Pancreas (tissue), 10 donors: Measurements from ENCODE around the gene FBN2. TPM values are rescaled to one million over a fixed set of nuclear protein-coding genes. Genes with fewer than 3 reads are reported as not detected.
"Not testable (repeated sequence)": the region's sequence is repeated elsewhere in the genome, so short reads cannot be mapped to it uniquely, and the experiment has no call there.

ENCODE experiments used
- ATAC-seq, 4 donors: fragments of 200-7000 bp; cut with Tn5 transposase; one replicate each; pipeline versions ENCODE4 v1.8.0 to v1.9.1; 2020; ENCODE audit warnings: mild to moderate bottlenecking in 4 of 4, moderate library complexity in 4 of 4
- DNase-seq, 6 donors: peaks; one replicate each; pipeline ENCODE4 v3.0.0-alpha.2; 2020
- FAIRE-seq: peaks from 2 replicates; lab custom pipeline; 2012; peaks lifted over from hg19 to GRCh38; lab: Jason Lieb, UNC
- H3K27ac ChIP-seq, 4 donors: fragments of 200-600 bp; sonication (generic); 1 replicate in 3 of 4; 2 replicates in 1 of 4; pipeline versions ENCODE4 v1.5.0 to v1.8.0; 2020
- H3K27me3 ChIP-seq, 4 donors: fragments of 200-600 bp; one replicate each; pipeline ENCODE4 v1.8.0; 2021
- H3K36me3 ChIP-seq, 3 donors: fragments of 200-600 bp; sonication (generic) in 1 of 3; one replicate each; pipeline versions ENCODE4 v1.5.0 to v1.8.0; 2020 to 2021
- H3K4me1 ChIP-seq, 3 donors: fragments of 200-600 bp; one replicate each; pipeline ENCODE4 v1.8.0; 2021
- H3K4me3 ChIP-seq, 4 donors: fragments of 200-600 bp; sonication (generic) in 2 of 4; one replicate each; pipeline versions ENCODE4 v1.5.0 to v1.8.0; 2020 to 2021
- H3K9me3 ChIP-seq, 4 donors: fragments of 200-600 bp; one replicate each; pipeline ENCODE4 v1.8.0; 2021
- WGBS, 2 donors: extraction: QIAGEN DNeasy Blood & Tissue Kit; methylation state at CpG; one replicate each; pipeline ENCODE4 v1.1.7; 2013; 5-methylcytosine and 5-hydroxymethylcytosine counted together
- intact Hi-C, 3 donors: fragments of 100-400 bp; cut with DNase I; formaldehyde crosslinking; loops; one replicate each; pipeline versions ENCODE4 v1.11.1 to v1.14.2; 2022
- polyA plus RNA-seq, 2 donors: library from polyadenylated mRNA; stranded (reverse); fragments of 200-250 nt; gene quantifications; one replicate each; pipeline ENCODE4 v1.2.3, GENCODE V29; 2013
- total RNA-seq, 6 donors: library from RNA; stranded (reverse); fragmentation: NEBNext Ultra II Directional in 4 of 6; extraction: Animal tissue kit (Norgen Biotek cat#: 25700) in 4 of 6; gene quantifications; one replicate each; pipeline versions ENCODE4 v1.2.1 to v1.2.4, GENCODE V29; 2021 to 2023
- TF ChIP-seq, protein P1 (sequence below), 4 donors: fragments of 200-600 bp; sonication (generic) in 3 of 4; IDR thresholded peaks; one replicate each; pipeline versions ENCODE4 v1.5.0 to v1.8.0; 2021; ENCODE audit warnings: antibody characterized with exemption in 4 of 4
- donor health status: healthy with polysubstance abuse.
- donor health status: DM: no; HTN: no; CAD: no; lungs with moderate emphysema.
- donor health status: DM: no; HTN: no; CAD: no.
- donor health status: control.
- donor health status: control.
- donor health status: Bipolar disorder and iron deficiency.
- donor health status: DM: yes; HTN: yes; CAD: no.
- donor health status: DM: no; HTN: no; CAD: no.
- donor health status: DM: no; HTN: no; CAD: no.
- donor health status: DM: yes; HTN: yes; CAD: no.

The FBN2 gene
- total and polyA plus RNA-seq, 8 donors = 0.04 to 0.78 (median 0.18) TPM; not detected in 3

DNA sequence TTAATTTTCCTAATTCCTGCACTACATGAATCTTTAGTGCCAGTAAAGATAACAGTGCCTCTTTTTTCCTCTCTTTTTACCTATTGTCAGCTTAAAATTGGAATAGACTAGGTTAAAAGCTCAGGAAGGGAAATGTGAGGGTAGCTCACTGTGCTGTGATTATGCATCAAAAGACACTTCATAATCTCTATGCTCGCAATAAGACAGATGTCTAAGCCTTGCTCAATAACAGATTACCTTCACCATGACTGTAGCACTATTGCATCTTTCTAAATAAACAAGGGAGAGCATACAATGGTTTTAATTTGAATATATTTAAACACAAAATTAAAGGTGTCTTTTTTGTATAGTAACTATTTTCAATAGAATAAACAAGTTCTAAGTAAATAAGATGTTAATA lies 130.1 kb downstream of the FBN2 start:
- DNase-seq = no peak
- FAIRE-seq = no peak
- no peaks in the 10 kb centered on the region for H3K36me3 ChIP-seq
- ATAC-seq = no peak
- H3K9me3 ChIP-seq = no peaks in the 10 kb centered on the region
- no peak overlapping the region for H3K4me3 ChIP-seq
- no peaks in the 10 kb centered on the region for H3K4me1 ChIP-seq
- TF ChIP-seq, protein P1, sequence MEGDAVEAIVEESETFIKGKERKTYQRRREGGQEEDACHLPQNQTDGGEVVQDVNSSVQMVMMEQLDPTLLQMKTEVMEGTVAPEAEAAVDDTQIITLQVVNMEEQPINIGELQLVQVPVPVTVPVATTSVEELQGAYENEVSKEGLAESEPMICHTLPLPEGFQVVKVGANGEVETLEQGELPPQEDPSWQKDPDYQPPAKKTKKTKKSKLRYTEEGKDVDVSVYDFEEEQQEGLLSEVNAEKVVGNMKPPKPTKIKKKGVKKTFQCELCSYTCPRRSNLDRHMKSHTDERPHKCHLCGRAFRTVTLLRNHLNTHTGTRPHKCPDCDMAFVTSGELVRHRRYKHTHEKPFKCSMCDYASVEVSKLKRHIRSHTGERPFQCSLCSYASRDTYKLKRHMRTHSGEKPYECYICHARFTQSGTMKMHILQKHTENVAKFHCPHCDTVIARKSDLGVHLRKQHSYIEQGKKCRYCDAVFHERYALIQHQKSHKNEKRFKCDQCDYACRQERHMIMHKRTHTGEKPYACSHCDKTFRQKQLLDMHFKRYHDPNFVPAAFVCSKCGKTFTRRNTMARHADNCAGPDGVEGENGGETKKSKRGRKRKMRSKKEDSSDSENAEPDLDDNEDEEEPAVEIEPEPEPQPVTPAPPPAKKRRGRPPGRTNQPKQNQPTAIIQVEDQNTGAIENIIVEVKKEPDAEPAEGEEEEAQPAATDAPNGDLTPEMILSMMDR (IDR thresholded peaks at IDR 0.05) = no peak
- intact Hi-C loops = no loop called here
- no peaks in the 10 kb centered on the region for H3K27me3 ChIP-seq
- H3K27ac ChIP-seq = no peak overlapping the region
- WGBS, 2 donors = 67 to 79% methylated on average over 1 of the region's 1 CpG

DNA sequence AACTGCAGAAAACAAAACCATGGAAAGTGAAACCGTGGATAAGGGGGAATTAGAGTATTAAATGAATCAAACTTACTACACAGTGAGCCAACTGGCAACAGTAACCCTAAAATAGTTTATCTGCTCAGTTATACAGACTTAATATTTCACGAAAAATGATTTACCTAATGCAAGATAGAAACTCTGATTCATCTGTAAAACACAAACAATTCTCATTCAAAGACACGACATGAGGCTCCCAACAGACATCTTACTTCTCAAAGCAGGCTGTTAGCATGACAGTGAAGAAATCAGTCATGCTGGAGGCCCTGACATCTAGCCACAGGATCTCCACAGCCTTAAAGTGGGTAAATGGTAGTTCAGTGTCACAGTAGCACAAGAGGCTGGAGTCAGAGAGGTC lies 131.2 kb downstream of the FBN2 start:
- intact Hi-C loops = no loop called here
- WGBS, 2 donors = 48 to 77% methylated on average over 3 of the region's 3 CpGs
- Histone ChIP-seq H3K27ac (no peak overlapping the region), H3K4me3 (no peak overlapping the region), H3K27me3 (no peaks in the 10 kb centered on the region), H3K9me3 (no peaks in the 10 kb centered on the region), H3K36me3 (no peaks in the 10 kb centered on the region), H3K4me1 (no peaks in the 10 kb centered on the region)
- FAIRE-seq = no peak
- TF ChIP-seq, protein P1 (IDR thresholded peaks at IDR 0.05) = no peak
- no peak for ATAC-seq
- no peak for DNase-seq

DNA sequence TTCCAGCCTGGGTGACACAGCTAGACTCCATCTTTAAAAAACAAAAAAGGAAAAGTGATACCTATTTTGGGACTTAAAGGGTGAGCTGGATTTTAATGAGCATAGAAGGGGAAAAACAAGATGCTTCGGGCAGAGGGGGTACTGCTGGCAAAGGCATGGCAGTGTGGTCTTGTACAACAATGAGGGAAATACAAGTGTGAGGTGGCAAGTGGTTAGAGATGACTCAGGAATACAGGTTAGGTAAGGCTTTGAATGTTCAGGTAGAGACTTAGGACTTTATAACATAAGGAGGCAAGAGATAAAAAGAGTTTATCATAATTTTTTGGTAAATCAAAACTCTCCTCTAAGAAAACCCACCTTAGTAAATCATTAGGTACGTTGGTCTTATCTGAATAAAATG lies 132.9 kb downstream of the FBN2 start:
- Histone ChIP-seq H3K9me3 (no peaks in the 10 kb centered on the region), H3K4me1 (no peaks in the 10 kb centered on the region), H3K27me3 (no peaks in the 10 kb centered on the region), H3K36me3 (no peaks in the 10 kb centered on the region), H3K27ac (no peak overlapping the region), H3K4me3 (no peak overlapping the region)
- TF ChIP-seq, protein P1 (IDR thresholded peaks at IDR 0.05) = no peak
- 47 to 60% methylated on average over 2 of the region's 2 CpGs for WGBS, 2 donors
- DNase-seq = no peak
- intact Hi-C loops = no loop called here
- FAIRE-seq = no peak
- ATAC-seq = no peak

DNA sequence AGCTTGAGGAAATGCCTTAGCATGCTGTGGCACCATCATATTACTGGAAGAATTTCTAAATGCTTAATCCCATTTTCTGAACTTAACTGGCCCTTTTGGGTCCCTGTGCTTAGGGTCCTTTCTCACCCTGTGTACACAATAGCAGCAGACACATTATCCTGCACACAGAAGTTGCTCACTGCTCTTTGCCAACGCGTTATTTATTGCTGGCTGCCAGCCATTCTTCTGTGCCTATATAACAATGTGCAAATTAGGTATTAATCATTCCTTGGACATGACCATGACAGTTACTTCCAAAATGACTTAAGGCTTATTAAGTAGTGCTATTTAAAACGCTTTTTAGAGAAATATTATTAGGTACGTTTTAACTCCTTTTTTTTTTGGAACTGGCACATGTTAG lies 134.7 kb downstream of the FBN2 start:
- TF ChIP-seq, protein P1 (IDR thresholded peaks at IDR 0.05) = no peak
- no peak for ATAC-seq
- intact Hi-C loops = no loop called here
- Histone ChIP-seq H3K4me1 (no peaks in the 10 kb centered on the region), H3K27ac (no peak overlapping the region), H3K27me3 (no peaks in the 10 kb centered on the region), H3K36me3 (no peaks in the 10 kb centered on the region), H3K9me3 (no peaks in the 10 kb centered on the region), H3K4me3 (no peak overlapping the region)
- 11 to 41% methylated on average over 4 of the region's 4 CpGs for WGBS, 2 donors
- no peak for FAIRE-seq
- DNase-seq = no peak

DNA sequence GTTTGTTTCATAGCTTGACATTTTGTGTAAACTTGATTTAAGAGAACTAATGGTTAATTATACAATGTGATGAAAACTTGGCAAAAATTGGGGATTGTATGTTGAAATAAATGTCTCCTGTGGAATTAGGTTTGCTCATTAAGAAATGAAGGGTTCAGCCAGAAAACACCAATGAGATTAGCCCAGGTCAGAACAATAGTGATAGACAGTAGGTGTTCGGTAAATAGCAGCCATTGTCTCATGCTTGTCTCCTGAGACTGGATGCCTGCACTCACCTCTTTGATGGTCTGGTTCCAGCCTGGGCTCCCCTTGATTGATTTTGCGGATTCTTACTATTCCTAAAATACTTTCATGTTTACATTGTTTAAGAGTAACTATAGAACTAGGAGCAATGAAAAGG lies 135.5 kb downstream of the FBN2 start:
- H3K4me1 ChIP-seq = no peaks in the 10 kb centered on the region
- H3K4me3 ChIP-seq = no peak overlapping the region
- ATAC-seq (no peak), FAIRE-seq (no peak), DNase-seq (no peak)
- H3K27me3 ChIP-seq = no peaks in the 10 kb centered on the region
- H3K9me3 ChIP-seq = no peaks in the 10 kb centered on the region
- TF ChIP-seq, protein P1 (IDR thresholded peaks at IDR 0.05) = no peak
- intact Hi-C loops = no loop called here
- 33 to 45% methylated on average over 2 of the region's 2 CpGs for WGBS, 2 donors
- H3K27ac ChIP-seq = no peak overlapping the region
- no peaks in the 10 kb centered on the region for H3K36me3 ChIP-seq

DNA sequence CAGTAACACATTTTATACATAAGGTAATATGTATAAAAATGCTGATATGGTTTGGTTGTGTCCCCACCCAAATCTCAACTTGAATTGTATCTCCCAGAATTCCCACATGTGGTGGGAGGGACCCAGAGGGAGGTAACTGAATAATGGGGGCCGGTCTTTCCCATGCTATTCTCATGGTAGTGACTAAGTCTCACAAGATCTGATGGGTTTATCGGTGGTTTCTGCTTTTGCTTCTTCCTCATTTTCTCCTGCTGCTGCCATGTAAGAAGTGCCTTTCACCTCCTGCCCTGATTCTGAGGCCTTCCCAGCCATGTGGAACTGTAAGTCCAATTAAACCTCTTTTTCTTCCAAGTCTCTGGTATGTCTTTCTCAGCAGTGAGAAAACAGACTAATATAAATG lies 137.3 kb downstream of the FBN2 start:
- intact Hi-C loops, ATAC-seq: not testable (repeated sequence)

More for the DNA sequence above, 137.3 kb downstream of the FBN2 start:
- WGBS, 2 donors = 84 to 100% methylated on average over 2 of the region's 2 CpGs
- not testable (repeated sequence) for H3K27me3 ChIP-seq, H3K9me3 ChIP-seq, H3K4me3 ChIP-seq, H3K27ac ChIP-seq, H3K4me1 ChIP-seq, H3K36me3 ChIP-seq, DNase-seq, FAIRE-seq
